Mammary microvascular endothelial cell (primary cell): ENCODE data around the gene PLK3. TPM values are rescaled to one million over a fixed set of nuclear protein-coding genes. Genes with fewer than 3 reads are reported as not detected.

Source experiments
- total RNA-seq: library from RNA; depleted of rRNA; stranded (reverse); fragments of >200 nt; gene quantifications from 2 replicates; pipeline ENCODE4 v1.2.3, GENCODE V29; 2015

Gene PLK3
- 45.6 and 50.8 TPM in 2 replicates for total RNA-seq

DNA sequence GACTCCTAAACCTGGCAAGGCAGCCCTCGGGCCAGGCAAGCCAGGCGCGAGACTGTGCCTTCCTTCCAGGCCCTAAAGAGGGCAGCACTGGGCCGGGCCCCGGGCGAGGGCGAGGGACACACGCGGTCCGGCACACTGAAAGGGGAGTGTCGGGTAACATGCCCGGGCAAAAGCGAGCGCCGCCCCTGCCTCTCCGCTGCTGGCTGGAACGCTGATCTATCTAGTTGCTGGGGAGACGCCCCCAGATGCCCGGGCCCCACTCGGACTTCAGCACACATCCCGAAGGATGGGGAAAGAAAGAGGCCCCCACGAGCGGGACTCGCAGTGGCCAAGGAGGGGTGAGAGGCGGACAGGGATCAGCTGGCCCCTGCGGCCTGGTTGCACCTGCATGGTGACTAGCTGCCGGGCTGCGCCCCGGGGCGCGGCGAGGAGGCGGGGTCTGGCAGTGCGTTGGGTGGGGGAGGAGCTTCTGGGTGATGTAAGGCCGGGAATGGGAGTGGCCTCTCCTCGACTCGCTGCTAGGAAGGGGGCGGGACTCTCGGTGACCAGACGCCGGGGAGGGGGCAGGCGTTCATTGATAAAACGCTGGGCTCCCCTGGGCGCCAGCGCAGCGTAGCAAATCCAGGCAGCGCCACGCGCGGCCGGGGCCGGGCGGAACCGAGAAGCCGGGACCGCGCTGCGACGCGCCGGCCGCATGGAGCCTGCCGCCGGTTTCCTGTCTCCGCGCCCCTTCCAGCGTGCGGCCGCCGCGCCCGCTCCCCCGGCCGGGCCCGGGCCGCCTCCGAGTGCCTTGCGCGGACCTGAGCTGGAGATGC, at the start of gene PLK3:
PLK3 (plus strand) TSS at position 608 of the 815 bp plus-strand sequence; CDS start at position 695, 87 bp downstream.

DNA sequence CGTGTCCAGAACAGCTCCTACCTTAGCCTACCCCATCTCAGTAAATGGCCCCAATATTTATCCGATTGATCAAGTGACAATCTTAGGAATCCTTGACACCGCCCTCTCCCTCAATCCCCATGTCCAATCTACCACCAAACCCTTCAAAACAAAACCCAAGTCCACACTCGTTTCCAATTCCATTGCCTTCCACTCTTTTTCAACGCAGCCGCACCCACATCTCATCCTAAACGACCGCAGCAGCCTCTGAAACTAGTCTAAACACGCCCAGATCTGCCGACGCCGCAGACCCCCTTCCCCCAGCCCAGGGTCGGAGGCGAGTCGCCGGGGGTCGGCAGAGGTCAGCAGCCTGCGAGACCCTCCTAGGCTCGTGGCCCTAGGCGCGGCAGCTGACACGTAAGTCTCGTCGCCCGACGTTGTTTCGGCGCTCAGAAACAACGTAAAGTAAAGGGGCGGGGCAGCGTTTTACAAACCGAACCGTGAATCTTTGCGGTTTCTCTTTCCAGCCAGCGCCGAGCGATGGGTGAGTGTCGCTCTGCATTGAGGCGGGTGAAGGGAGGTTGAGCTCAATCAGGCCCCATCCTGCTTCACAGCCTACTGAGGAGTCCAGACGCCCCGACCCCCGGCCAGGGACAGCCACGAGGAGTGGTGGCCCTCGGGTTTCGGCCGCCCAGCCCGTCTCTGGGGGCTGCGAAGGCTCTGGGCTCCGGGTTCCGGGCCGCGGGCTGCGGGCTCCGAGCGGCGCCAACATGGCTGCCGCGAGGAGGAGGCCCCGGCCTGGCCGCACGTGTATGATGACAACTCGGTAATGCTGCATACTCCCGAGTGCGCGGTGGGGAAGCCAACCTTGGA, 24.9 kb upstream of the PLK3 start, which contains the start of gene RPS8:
RPS8 (plus strand) TSS at position 463 of the 852 bp plus-strand sequence; CDS start at position 520, 57 bp downstream.

DNA sequence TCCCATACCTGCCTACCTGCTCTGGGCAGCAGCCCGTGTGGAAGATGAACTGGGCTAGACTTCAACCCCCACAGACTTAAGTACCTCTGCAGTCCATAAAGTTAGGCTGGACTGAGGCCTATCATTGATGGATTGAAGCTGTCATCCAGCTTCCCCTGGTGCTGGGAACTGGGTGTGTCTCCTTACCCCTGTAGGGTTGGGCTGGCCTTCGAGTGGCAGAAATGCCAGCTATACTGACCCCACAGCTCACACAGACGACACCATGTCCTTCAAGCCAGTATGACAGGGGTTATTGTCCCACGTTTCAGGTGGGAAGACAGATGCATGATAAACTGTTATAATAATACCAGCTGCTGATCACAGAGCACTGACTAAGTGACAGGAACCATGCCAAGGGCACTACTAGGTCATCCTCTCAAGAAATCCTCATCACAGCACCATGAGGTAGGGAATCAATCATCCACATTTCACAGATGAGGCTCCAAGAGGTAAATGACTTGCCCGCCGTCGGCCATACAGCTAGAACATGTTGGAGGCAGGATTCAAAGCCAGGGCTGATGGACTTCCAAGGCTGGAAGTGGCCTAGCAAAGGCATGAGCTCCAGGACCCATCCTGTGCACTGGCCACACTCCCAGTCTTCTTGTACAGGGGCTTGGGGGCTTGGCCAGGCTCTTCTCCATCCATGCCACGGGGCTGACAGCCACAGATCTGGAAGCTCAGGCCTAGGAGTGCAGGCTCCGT, 11.9 kb upstream of the PLK3 start, which contains the start of gene BEST4:
BEST4 (minus strand) TSS at position 51 of the 741 bp plus-strand sequence. CDS start 465 bp downstream, outside the sequence.

DNA sequence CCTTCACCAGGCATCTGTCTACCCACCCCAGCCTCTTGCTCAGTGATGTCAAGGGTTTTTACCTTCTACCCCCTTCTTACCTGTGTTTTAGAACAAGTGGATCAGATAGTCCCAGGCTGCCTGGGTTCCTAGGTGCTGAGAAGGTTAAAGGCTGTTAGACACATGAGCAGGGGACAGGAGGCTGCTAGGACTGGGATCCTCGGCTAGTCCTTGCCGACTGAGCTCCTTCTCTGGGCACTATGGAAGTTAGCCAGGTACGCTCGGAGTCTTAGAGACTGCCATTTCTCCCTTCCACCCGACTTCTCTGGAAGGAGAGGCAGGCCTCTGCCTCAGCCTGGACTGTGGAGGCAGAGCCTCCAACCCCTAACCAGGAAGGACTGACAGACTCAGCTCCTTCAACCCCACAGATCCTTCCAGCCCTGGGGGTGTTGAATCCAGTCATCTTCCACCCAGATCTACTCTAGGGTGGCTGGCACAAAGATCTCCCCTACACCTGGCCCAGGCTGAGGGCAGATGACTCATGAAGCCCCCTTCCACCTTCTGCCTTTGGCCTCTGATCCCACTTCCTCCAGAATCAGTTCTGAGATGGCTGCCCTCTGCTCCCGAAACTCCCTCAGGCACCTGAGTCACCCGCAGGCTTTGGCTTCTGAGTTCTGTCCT, 6.7 kb downstream of the PLK3 start, which contains the start of gene DYNLT4:
DYNLT4 (minus strand) TSS at position 648 of the 660 bp plus-strand sequence. CDS start 683 bp downstream, outside the sequence.

DNA sequence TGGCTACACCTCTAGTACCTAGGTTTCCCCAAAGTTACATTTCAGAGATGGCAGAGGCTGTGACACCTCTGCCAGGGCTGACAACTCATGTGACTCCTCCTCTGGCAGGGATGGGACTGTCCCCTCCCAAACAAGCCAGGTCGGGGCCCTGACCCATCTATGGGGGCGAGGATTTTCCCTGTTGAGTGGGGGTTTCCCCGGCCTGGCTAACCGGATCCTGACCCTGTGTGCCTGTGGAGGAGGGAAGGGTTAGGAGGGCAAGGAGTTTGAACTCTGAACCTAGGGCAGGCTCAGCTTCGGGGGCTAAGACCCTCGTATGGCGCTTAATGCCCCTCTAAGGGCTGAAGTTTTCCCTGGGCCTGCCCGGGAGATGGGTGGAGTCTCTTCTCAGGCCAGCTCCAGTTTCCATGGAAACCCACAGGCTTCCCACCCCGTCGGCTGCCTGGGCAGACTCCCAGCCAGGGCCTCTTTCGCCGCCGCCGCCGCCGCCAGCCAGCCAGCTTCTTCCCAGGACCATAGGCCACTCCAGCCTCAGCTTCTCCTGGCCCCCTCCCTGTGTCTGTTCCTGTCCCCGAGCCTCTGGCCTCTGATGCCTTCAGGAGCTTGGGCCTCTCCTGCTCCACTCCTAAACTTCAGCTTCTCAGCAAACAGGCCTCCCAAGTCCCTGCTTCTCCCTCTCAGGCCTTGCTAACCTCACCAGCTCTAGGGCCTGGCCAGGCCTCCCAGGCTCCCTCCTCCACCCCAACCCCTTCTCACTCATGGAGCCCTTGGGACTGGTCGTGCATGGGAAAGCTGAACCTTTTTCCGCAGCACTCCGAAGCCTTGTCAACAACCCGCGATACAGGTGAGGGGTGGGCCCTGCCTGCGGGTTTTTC, 8.1 kb downstream of the PLK3 start, which contains the start of gene BTBD19:
BTBD19 (plus strand) TSS at position 461 of the 875 bp plus-strand sequence; CDS start at position 759, 298 bp downstream.

DNA sequence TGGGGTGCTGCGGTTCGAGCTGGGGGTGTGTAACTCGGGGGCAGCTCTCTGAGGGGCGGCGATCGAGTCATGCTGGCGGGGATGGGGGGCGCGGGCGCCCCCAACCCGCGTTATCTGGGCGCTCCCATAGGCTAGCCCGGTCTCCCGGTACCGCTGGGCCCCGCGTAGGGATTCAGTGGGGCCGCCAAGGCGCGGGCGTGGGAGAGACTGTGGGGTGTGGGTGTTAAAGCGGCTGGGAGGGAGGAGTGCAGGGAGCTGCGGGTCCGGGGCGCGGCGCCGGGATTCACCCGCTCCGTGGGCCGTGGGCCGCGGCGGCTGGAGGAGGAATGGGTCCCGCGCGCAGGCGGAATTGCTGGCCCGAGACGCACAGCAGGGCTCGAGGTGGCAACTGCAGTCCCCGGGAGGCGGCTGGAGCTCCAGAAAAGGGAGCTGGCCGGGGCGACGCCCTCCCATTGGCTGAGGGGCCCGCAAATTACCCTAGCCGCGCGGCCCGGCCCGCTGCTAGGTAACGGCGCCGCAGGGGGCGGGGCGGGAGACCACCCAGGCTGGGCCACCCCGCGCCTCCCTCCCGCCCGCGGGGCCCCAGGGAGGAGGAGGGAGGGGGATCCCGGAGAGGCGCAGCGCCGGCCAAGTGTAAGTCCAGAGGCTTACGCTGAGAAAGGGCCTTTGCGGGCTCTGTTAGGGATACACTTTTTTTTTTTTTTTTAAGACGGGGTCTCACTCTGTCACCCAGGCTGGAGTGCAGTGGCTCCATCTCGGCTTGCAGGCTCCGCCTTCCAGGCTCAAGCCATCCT, 42.9 kb downstream of the PLK3 start, which contains the start of gene PTCH2:
PTCH2 (minus strand) TSS at position 392 of the 794 bp plus-strand sequence; CDS start at position 71, 321 bp downstream.

Other genes starting within 250 kb of the PLK3 start
- gene TMEM53, start 125.9 kb upstream of the PLK3 start, total RNA-seq = 4.8 and 6.6 TPM in 2 replicates
- not detected in 2 replicates for gene ARMH1, start 125.7 kb upstream of the PLK3 start, total RNA-seq
- gene RNU5D-1, start 69.2 kb upstream of the PLK3 start, total RNA-seq = not detected in 2 replicates
- gene KIF2C, start 60.5 kb upstream of the PLK3 start, total RNA-seq = 40.8 and 41.4 TPM in 2 replicates
- 2,549 and 2,678 TPM in 2 replicates for gene RPS8, start 24.8 kb upstream of the PLK3 start, total RNA-seq
- gene BEST4, start 12.2 kb upstream of the PLK3 start, total RNA-seq = not detected in 2 replicates
- not detected in 2 replicates for gene DYNLT4, start 7.0 kb downstream of the PLK3 start, total RNA-seq
- gene BTBD19, start 8.1 kb downstream of the PLK3 start, total RNA-seq = 4.6 and 5.9 TPM in 2 replicates
- 0.13 and 0.20 TPM in 2 replicates for gene PTCH2, start 42.9 kb downstream of the PLK3 start, total RNA-seq
- 34.1 and 40.8 TPM in 2 replicates for gene EIF2B3, start 186.2 kb downstream of the PLK3 start, total RNA-seq
- gene HECTD3, start 210.9 kb downstream of the PLK3 start, total RNA-seq = 42.4 and 45.8 TPM in 2 replicates
- 180 and 191 TPM in 2 replicates for gene UROD, start 211.9 kb downstream of the PLK3 start, total RNA-seq